NCI-H524 (cell line): ENCODE measurements around the gene SLC6A9.

Experiments used
- DNase-seq, 2 experiments: peaks; one replicate each; lab custom pipeline; 2025; lab: John Stamatoyannopoulos, UW

SLC6A9 gene

DNA sequence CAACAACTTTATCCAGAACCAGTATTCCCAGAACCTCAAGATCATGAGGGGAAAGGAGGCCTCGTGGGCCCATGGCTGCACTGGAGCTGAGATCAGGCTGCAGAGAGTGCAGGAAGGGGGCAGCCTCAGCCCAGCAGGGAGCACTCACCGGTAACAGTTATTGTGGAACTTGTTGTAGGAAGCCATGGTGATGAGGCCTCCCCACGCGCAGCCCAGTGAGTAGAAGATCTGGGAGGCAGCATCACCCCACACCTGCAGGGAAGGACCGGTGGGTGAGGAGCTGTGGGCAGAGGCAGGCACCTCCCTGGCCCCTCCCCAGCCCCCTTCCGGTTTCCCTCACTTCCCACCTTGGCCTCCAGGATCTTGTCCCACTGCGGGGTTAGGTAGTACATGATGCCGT is 29.1 kb downstream of the SLC6A9 start:
- DNase-seq: no peak

DNA sequence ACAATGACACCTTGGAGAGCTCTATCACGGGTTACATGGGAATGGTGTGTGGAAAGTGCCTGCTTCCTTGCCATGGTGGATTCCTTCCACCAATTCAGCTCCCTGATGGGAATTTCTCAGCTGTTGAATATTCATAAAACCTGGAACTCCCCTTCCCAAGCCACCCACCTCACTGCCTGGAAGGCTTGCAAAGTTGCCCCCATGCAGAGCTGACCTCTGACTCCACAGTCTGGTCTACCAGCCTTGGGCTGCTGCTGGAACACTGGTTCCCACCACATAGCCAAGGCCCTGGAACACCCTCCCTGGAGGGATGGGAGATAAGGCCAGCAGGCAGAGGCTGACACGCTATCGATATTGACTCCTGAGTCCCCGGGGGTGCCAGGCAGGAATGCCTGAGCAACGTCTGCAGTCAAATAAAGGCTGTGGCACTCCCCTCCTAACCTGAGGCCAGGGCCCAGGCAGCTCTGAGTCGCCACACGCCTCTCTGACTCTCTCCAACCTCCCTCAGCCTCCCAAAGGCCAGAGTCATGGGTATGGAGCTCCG is 31.1 kb downstream of the SLC6A9 start:
- no peak for DNase-seq

DNA sequence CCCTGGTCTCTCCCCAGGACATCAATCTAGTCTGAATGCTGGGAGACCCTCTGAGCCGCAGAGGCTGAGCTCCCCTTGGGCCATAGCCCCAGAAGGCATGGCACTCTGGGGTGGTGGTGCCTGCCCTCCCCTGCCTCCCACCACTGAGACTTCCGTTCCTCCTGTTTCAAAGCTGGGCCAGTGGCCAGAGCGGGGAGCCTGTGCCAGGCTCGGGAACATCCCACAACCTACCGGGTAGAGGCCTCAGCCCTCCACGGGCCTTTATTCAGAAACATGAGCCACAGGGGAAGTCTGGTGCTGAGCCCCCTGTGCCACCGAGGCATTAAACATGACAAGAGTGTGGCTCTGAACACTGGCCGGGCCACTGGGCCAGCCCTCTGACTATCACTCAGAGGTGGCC is 31.8 kb downstream of the SLC6A9 start:
- DNase-seq: no peak

DNA sequence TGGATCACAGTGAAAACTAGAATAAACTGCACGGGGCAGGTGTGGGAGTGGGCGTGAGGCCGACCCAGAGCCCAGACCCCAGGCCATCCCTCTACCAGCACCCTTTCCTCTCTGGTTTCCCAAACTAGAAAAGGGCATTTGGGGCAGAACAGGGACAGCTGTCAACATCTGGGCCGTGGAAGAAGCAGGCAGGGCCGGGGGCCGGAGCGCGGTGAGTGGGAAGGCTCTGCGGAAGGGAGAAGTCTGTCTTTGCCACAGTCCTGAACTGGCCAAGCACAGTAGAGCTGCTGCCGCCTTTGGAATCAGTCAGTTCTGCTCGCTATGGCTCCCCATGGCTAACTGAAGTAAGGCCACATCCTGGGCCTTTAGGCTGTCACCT is 33.3 kb downstream of the SLC6A9 start:
- no peak for DNase-seq

DNA sequence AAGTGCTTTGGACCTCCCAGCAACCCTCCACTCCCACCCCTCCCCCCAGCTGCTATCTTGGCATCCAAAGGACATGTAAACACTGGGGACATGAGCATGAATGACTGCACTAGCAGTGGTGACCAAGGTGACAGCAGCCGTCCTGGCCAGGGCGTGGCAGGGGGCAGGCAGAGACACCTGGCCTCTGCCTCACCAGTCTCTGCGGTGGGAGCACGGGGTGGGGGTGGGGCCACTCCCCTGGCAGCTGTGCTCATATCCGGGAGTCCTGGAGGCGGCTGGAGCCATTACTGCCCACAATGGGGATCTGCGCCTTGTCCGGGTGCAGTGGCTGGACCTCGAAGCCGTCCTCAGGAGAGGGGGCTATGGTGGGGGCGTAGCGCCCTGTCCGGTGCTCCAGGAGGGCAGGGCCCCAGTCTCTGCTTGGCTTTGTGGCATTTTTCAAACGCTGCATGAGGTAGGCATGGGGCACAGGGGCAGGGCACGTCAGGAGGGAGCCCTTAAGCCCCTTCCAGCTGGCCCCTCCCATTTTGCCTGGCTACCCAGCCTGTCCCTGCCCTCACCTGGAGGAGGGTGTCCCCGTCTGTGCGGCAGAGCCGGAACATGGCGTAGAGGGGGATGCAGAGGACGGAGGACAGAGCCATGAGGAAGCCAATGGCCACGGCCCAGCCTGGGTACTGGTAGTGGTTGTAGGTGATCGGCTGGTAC is 33.8 kb downstream of the SLC6A9 start:
- DNase-seq: no peak

DNA sequence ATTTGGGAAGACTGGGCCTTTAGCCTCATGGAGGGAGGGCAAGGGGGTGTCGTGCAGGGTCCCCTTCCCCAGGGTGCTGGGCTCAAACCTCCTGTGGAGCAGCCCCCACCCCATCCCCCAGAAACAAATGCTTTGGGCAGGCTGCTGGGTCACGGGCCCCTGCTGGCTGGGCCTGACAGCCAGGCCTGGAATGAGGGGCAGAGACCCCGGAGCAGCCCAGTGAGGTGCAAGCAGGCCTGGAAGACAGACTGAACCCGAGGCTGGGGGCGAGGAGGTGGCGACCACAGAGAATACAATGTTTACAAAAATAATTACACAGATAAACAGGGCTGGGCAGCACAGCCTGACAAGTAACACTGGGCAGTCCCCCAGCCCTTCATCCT is 34.5 kb downstream of the SLC6A9 start:
- DNase-seq: no peak

DNA sequence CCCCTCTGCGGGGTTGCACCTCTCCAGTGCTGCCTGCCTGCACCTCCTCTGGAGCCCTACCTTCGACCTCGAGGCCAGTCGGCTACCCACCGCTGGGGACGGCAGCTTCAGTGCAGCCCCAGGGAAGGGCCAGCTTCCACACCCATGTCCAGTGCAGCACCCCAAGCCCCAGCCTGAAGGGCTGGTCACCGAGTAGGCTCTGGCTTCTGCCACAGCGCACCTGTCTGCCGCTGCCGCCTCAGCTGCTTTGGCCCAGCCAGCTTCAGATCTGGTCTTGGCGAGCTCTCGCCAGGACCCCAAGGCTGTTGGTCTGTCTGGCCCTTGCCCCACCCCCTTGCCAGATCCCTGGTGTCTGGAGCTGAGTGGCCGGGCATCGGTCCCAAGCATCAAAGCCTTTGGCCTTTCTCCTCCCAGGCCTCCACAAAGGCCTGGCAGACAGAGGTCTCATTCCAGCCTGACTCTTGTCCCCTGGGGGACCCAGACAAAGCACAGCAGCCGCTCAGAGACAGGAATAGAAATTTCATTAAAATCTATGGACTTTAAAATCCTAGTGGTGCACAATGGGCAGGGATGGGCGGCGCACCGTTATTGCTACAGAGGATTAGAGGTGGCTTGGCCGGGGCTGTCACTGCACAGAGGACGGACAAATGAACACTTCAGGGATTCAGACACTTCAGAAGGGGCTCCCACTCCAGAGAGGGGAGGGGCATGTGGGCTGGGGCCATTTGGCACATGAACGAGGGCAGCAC is 35.1 kb downstream of the SLC6A9 start:
- DNase-seq: peak in 1 of 2 experiments; percentile 37

DNA sequence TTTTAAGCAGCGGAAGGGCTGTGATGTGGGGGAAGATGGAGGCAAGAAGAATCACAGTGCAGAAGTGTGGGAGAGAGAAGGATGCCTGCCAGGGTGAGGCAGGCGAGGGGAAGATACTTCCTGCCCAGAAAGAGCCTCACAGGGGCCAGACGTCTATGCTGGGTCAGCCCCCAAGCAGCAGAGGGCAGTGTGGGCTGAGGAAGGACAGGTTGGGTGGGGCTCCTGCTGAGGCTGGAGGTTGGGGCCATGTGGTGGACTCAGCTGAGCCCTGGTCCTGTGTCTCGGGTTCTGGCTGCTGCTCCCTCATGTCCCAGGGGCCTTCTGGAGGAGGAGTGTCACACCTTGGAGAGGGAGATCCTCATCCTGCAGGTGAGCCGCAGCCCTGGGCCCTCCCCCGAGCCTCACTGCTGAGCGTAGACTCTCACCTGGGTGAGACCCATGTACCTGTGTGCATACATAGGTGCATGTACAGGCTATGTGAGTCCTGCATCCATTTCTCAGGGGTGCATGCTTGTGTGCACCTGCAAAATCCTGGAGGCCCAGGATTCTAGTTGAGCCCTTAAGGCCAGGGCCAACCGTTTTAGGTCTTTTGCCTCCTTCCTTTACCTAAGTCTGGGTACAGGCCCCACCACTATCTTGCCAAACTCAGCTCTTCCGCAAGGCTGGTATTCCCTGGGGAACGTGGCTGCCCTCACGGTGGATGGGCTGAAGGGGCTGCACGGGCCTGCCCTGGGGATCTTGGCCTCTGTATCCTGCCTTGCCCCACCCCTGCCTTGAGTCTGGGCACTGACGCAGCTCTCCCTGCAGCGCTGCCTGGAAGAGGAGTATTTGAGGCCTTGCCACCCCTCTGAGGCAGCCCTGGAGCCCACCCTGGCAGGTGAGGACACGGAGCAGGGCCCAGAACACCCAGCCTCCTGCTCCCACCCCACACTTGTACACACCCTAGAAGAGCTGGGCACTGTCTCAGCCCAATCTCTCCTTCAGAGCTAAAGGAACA is 36.2 kb downstream of the SLC6A9 start:
- DNase-seq: peak; percentile 45 to 63

DNA sequence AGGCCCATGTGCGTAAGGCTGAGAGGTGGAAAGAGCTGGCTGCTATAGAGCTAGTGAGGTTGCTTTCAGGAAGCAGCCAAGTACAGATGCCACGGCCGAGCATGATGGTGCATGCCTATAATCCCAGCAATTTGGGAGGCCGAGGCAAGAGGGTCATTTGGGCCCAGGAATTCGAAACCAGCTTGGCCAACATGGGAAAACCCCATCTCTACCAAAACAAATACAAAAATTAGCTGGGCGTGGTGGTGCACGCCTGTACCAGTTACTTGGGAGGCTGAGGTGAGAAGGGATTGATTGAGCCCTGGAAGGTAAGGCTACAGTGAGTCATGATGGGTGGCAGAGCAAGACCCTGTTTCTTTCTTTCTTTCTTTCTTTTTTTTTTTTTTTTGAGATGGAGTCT is 37.2 kb downstream of the SLC6A9 start:
- no peak for DNase-seq

DNA sequence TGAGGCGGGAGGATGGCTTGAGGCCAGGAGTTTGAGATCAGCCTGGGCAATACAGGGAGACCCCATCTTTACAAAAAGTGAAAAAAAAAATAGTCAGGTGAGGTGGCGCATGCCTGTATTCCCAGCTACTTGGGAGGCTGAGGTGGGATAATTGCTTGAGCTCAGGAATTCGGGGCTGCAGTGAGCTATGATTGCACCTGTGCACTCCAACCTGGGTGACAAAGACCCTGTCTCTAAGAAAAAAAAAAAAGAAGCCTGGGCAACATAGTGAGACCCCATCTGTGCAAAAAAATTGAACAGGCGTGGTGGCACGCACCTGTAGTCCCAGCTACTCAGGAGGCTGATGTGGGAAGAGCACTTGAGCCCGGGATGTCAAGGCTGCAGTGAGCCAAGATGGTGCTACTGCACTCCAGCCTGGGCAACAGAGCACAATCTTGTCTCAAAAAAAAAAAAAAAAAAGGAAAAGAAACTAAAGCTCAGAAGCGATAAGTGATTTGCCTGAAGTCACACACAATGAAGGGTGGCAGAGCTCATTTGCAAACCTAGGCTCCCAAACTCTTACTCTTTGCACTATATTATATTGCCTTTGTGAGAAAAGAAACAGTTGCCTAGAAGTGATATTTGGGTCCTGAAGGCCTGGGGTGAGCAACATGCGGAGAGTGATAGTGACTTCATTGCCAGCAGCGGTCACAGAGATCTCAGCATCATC is 37.9 kb downstream of the SLC6A9 start:
- no peak for DNase-seq

DNA sequence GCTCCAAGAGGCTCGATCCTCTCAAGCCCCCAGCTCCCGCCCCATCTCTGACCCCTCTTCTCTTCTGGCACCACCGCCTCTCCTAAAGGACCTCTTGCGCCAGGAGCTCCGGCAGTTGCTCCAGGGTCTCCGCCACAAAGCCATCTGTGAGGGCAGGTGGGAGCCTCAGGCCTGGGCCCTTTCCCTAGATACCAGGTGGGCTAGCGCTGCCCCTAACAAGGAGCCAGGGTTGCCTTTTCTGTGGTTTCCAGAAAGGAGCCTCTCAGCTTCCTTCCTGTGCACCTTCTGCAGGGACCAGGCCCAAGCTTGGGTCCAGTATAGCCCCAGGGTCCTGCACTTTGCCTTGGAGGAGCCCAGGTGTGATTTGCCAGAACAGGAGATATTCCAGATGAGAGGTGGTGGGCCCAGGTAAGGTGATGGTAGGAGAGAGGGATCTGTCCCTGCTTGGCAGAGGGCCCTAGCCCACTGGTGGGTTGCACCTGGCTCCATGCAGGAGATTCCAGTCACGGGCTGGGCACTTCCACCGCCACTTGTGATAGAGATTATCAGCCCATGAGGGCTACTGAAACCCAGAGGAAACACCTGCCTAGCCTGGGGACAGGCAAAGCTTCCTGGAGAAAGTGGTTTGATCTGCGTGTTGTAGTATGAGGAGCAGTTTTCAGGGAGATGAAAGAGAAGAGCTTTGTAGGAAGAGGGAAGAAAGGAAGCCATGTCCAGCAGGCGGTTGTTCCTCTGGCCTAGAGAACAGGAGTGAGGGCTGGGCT is 38.8 kb downstream of the SLC6A9 start:
- DNase-seq: no peak

DNA sequence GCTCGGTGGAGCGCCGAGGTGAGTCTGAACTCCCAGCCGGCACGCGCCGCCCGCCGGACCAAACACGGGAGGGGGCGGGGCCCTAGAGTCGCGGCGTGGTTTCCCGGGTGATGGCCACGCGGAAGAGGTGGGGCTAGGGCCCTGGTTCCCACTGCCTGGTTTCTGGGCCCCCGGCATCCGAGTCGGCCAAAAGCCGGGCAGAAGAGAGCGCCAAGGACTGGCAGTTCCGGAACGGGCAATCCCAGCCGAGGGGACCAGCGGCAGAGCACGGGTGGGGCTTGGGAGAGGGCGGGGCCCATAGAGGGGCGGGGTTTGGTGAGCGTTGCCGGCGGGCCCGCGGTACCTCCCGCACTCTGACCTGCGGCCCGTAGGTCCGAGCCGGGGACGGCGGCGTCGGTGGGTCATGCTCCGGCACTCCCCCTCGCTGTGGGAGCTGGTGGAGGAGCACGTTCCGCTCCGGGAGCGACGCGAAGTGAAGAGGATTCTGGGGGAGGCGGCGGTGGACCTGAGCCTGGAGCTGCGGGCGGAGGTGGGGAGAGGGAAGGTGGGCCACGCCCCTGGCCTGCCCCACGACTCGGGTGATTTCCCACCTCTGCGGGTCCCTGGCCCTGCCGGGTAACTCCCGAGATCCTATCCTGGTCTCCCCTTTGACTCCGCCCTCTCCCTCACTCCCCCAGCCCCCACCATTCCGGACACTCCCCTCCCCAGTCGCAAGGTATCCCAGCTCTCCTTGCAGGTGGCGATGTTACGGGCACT is 39.6 kb downstream of the SLC6A9 start, which contains the start of gene CCDC24:
Gene CCDC24, plus strand, starts transcription at position 124 of the 756 bp plus-strand sequence. Its CDS starts 280 bp downstream, at position 404.
- DNase-seq: peak in 1 of 2 experiments; percentile 62

DNA sequence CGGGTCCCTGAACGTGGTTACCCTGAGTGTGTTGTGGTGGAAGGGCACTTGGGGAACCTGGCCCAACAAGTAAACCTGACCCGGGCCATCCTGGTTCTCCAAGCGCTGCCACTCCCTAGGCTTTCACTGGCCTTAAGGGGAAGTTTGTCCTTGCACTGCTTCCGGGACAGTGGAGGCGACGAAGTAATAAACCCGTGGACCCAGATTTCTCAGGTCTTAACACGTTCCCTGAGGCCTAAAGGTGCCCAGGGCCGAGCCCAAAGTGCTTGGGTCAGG is 40.1 kb downstream of the SLC6A9 start:
- DNase-seq: no peak

DNA sequence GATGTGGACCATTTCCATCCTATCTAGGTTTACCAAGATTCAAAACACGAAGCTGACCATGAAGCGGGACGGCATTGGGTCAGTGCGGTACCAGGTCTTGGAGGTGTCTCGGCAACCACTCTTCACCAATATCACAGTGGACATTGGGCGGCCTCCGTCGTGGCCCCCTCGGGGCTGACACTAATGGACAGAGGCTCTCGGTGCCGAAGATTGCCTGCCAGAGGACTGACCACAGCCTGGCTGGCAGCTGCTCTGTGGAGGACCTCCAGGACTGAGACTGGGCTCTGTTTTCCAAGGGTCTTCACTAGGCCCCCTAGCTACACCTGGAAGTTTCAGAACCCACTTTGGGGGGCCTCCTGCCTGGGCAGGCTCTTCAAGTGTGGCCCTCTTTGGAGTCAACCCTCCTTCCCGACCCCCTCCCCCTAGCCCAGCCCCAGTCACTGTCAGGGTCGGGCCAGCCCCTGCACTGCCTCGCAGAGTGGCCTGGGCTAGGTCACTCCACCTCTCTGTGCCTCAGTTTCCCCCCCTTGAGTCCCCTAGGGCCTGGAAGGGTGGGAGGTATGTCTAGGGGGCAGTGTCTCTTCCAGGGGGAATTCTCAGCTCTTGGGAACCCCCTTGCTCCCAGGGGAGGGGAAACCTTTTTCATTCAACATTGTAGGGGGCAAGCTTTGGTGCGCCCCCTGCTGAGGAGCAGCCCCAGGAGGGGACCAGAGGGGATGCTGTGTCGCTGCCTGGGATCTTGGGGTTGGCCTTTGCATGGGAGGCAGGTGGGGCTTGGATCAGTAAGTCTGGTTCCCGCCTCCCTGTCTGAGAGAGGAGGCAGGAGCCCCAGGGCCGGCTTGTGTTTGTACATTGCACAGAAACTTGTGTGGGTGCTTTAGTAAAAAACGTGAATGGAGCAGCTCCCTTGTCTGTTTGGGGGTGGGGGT is 40.7 kb downstream of the SLC6A9 start:
- no peak for DNase-seq

DNA sequence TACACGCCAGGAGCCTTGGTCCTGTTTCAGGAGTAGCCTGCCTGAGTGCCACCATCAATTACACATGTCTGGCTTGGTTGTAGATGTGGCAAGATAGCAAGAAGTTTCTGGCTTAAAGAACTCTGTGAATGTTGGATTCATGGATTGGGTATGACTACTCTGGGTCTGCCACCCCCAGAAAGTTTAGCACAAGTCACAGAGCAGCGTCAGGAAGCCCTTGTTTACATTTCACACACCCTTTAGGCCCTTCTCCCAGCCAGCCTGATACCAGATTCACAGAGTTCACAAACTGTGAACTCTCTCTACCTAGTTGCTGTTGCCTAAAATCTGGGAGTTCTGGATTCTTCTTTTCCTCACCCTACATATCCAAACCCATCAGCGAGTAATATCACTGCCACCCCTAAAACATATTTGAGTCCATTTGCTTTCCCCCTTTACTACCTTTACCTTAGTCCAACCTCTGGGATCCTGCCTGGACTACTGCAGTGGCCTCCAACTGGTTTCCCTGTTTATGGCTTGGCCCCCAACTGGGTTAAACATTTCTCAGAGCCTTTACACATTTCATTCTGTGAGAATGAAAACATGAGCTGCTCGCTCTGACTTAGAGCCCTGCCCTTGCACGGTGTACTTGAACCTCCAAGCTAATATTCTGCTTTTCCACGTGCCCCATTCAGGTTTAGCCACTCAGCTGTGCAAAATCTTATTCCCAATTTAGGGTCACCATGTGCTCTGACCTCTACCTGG is 43.9 kb downstream of the SLC6A9 start:
- DNase-seq: no peak

DNA sequence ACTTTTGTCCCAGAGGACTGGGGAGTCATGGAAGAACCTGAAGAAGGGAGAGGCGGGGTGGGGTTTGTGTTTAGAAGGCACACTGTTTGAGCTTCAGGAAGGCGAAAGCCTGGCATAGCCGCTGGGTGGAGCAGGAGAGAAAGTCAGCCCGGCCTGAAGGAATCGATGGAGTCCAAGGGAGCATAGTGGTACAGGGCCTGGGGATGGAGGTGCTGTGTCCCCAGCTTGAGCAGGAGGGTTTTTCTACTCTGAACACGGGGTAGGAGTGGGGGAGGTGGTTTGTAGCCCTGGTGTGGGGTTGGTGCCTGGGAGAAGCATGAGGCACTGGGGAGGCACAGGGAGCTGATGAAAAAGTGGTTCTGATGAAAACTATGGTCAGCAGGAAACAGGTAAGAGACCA is 44.5 kb downstream of the SLC6A9 start:
- no peak for DNase-seq

DNA sequence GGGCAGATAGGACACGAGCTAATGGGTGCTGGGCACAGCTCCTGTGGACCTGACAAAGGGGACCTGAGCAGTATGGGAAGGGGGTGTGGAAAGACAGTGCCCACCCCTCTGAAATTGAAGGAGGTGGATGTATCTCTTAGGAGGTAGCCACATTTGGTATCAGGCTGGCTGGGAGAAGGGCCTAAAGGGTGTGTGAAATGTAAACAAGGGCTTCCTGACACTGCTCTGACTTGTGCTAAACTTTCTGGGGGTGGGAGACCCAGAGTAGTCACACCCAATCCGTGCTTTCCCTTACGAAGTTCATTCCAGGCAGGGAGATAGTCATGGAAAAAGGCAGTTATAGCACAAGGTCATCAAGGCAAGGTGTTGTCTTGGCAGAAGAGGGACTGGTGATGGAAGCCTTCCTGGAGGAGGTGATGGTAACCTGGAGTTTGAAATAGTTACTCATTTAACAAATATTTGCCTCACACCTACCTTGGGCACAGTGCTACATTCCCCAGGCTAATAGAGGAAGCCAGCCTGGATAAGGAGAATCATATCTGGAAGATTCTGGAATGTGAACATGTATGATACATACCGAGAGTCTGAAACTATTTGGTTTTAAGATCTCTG is 45.2 kb downstream of the SLC6A9 start:
- no peak for DNase-seq

DNA sequence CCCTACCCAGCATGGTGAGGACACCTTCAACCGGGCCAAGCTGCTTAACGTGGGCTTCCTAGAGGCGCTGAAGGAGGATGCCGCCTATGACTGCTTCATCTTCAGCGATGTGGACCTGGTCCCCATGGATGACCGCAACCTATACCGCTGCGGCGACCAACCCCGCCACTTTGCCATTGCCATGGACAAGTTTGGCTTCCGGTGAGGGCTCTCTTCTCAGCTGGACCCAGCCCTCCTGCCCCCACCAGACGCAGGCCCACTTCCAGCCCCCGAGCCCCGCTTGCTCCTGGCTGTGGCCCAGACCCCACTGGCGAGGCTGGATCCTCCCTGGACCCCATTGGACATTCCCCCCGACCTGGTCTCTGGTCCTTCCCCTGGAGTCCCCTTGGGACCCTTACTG is 46.4 kb downstream of the SLC6A9 start:
- DNase-seq: no peak
